SJSA1 (cell line): Measurements from ENCODE around the gene CHAF1A. TPM values are rescaled to one million over a fixed set of nuclear protein-coding genes. Genes with fewer than 3 reads are reported as not detected.

Experiments used
- DNase-seq, 2 experiments: peaks; one replicate each; pipeline ENCODE4 v3.0.0-alpha.2; 2015 to 2020; ENCODE audit warnings: low spot score in 2 of 2, low read depth in 1 of 2
- H3K27ac ChIP-seq: fragments of 250-450 bp; sonication (Bioruptor Pico); 2 replicates; pipeline ENCODE4 v1.5.1; 2020; ENCODE audit warnings: mild to moderate bottlenecking, moderate library complexity
- H3K27me3 ChIP-seq: fragments of 250-450 bp; sonication (Bioruptor Pico); replicated peaks from 2 replicates; pipeline ENCODE4 v1.5.1; 2020; ENCODE audit warnings: mild to moderate bottlenecking, moderate library complexity
- H3K36me3 ChIP-seq: fragments of 250-450 bp; sonication (Bioruptor Pico); 2 replicates; pipeline ENCODE4 v1.5.1; 2020; ENCODE audit warnings: mild to moderate bottlenecking
- H3K4me1 ChIP-seq: fragments of 250-450 bp; sonication (Bioruptor Pico); replicated peaks from 2 replicates; pipeline ENCODE4 v1.6.1; 2021; ENCODE audit warnings: mild to moderate bottlenecking
- H3K4me3 ChIP-seq: fragments of 250-450 bp; sonication (Bioruptor Pico); 2 replicates; pipeline ENCODE4 v1.5.1; 2020; ENCODE audit warnings: mild to moderate bottlenecking
- H3K9me3 ChIP-seq: fragments of 250-450 bp; sonication (Bioruptor Pico); replicated peaks from 2 replicates; pipeline ENCODE4 v1.5.1; 2020; ENCODE audit warnings: mild to moderate bottlenecking
- total RNA-seq: library from RNA; depleted of rRNA; stranded (reverse); fragments of >200 nt; shearing (Covaris generic); gene quantifications from 2 replicates; pipeline ENCODE4 v1.2.3, GENCODE V29; 2014

Gene CHAF1A
- total RNA-seq, 1 experiment from 2014 or later: 36.4 TPM

DNA sequence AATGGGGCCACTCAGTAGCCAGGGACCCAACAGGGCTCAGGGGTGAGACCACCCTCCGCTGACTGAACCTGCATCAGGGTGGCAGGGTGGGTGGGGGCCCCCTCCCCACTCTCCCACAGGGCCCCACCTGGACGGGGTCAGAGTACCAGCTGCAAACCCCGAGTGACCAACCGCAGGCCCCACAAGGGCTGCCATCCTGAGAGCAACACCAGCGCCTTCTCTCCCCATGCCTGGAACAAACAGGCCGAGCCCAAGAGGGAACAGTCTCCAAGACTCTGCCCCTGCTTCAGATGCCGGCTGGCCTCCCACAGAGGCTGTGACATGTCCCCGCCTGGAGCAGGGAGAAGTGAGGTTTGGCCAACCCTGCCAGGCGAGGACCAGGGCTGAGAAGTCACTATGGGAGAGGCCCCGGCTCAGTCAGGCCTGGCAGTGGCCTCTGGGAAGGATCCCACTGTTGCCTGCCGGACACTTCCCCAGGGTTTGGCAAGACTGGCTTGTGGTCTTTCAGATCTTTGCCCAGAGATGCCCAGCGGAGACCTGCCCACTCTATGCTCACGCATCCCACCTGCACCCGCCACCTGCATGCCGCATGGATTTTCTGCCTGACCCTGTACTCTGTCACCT is 31.9 kb upstream of the CHAF1A start:
- H3K9me3 ChIP-seq: no peaks in the 10 kb centered on the region
- H3K27ac ChIP-seq: no peak overlapping the region
- H3K36me3 ChIP-seq: peaks cover 59% of the 10 kb centered on the region
- no peaks in the 10 kb centered on the region for H3K27me3 ChIP-seq
- DNase-seq: peak in 1 of 2 experiments; percentile 43
- H3K4me1 ChIP-seq: peaks cover 26% of the 10 kb centered on the region
- H3K4me3 ChIP-seq: no peak overlapping the region

DNA sequence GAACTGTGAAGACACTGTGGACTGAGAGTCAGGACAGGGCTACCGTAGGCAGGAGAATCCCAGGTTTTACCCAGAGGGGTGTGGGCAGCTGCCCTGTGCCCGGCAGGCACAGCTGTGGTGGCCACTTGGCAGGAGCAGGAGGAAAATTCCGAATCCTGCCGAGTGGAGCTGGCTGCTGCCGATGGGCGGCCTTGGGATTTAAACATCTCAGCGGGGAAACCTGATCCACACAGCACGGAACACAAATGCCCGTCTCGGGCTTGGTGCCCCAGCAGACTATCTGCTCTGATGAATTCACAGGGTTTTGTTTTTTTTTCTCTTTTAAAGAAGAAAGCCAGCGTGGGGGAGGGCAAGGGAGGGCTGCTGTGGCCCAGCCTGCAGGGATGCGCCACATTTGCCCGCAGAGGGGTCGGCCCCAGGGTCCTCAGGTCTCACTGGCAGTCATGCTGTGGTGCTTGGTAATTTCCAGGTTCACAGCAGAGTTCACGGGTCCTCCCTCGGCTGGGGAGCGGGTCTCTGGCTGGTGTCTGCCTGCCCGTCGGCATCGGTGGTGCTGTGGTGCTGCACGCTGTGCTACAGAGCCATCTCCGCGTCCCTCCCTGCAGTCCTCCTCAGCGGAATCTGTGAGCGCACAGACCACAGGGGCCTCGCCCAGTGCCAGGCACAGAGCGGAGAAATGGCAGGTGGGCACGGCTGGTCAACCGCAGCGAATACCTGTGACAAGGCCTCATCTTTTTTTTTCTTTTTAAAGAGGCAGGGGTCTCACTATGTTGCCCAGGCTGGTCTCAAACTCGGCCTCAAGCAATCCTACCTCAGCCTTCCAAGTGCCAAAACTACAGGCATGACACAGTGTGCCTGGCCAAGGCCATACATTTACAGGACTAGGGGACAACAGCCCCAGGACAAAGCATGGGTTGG is 30.9 kb upstream of the CHAF1A start:
- H3K4me3 ChIP-seq: no peak overlapping the region

DNA sequence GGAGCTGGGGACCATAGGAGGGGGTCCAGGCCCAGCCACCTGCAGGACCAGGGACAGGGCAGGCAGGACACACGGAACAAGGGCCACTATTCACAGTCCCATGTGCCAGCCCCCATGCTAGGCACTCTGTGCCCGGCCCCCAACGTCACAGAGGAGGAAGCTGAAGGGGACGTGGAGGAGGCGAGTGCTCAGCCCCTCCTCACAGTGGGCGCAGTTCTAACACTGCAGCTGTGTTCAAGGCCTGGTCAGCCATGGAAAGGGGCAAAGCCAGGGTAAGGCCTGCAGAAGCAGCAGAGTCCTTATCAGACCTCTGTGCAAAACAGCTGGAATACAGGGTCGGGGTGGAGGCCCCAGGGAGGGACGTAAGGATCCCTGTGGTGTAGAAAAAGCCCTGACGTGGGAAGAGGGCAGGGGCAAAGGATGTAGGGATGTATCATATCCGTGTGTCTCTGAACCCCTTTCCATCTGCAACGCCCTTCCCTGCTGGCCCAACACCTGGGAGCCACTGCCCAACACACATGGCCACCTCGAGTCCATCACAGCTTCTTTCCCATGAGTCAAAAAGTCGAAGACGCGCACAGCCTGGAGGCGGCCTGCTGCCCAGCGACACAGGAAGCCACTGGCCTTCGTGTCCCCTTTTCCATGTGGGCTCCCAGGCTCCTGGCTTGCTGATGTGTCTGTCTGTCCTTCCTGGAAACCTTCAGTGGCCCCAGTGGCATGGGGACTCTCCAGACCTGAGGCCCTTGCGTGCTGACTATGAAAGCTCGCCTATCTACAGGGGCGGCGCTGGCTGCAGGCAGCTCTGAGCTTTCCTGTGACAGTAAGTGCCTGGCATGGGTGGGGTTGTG is 30.1 kb upstream of the CHAF1A start:
- Histone ChIP-seq H3K4me3 (no peak overlapping the region), H3K9me3 (no peaks in the 10 kb centered on the region; the same call in 1 of the 2 replicates), H3K4me1 (peaks cover 42% of the 10 kb centered on the region), H3K27me3 (no peaks in the 10 kb centered on the region), H3K27ac (no peak overlapping the region), H3K36me3 (peaks cover 46% of the 10 kb centered on the region)
- peak in 1 of 2 experiments; percentile 41 for DNase-seq

More for the DNA sequence above, 30.9 kb upstream of the CHAF1A start:
- peak in 1 of 2 experiments; percentile 39 for DNase-seq
- H3K4me1 ChIP-seq: peaks cover 35% of the 10 kb centered on the region
- no peaks in the 10 kb centered on the region for H3K27me3 ChIP-seq
- no peak overlapping the region for H3K27ac ChIP-seq
- H3K36me3 ChIP-seq: peaks cover 49% of the 10 kb centered on the region
- H3K9me3 ChIP-seq: no peaks in the 10 kb centered on the region

DNA sequence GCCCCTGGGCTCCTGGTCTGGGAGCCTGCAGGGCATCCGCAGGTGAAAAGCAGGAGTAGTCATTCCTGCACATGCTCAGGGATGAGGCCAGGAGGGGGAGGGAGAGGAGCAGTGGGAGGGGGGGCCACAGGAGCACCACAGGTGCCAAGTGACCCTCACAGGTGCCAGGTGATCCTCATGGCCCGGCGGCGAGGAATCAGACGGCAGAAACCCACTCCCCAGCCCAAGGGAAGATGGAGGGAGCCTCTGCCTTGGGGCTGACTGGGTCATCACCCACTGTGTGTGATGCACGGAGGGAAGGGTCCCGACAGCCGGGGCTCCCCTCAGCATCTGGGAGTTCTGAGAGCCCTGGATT is 29.4 kb upstream of the CHAF1A start:
- Histone ChIP-seq H3K27ac (no peak overlapping the region), H3K9me3 (no peaks in the 10 kb centered on the region; the same call in 1 of the 2 replicates), H3K4me3 (no peak overlapping the region), H3K4me1 (peaks cover 45% of the 10 kb centered on the region), H3K36me3 (peaks cover 46% of the 10 kb centered on the region), H3K27me3 (no peaks in the 10 kb centered on the region)
- DNase-seq: no peak

DNA sequence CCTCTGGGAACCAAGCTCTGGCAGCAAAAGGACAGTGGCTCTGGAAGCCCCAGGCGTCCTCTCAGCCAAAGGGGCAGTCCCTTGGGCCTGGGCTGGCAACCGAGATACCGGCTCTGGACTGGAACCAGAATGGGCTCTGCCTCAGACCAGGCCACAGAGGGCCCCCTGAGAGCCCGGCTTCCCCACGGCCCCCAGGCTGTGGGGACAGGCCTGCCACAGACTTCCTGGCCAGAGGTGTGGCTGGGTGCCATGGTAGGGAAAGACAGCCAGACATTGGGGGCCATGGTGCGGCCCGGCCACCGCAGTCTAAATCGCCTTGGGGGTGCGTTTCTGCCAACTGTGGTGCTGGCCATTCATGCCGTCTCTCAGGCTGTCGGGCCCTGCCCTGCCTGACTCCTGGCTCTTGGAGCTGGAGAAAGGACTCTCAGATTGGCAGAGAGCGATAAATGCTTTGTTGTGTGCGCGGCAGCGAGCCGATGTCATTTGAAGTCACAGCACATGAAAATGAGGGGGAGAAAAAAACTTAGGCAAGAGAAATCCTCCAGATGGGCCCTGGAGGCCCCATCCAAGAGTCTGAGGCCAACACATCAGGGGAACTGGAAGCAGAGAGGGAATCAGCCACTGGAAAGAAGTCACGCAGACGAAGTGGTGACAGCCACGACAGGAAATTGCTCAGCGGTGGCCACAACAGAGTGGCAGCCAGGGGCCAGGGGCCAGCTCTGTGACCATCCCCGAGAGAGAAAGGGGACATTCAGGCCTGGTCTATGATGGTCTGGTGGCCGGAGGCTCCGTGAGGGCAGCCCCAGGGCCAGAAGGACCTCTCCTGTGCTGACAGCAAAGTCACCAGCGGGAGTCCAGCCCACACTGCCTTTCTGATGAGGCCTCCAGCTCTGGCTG is 28.6 kb upstream of the CHAF1A start:
- no peaks in the 10 kb centered on the region; the same call in 1 of the 2 replicates for H3K9me3 ChIP-seq
- DNase-seq: peak in 1 of 2 experiments; percentile 50
- H3K4me1 ChIP-seq: peaks cover 45% of the 10 kb centered on the region
- no peak overlapping the region for H3K4me3 ChIP-seq
- no peaks in the 10 kb centered on the region for H3K27me3 ChIP-seq
- peak overlapping the region; percentile 85 for H3K27ac ChIP-seq
- H3K36me3 ChIP-seq: peaks cover 39% of the 10 kb centered on the region

DNA sequence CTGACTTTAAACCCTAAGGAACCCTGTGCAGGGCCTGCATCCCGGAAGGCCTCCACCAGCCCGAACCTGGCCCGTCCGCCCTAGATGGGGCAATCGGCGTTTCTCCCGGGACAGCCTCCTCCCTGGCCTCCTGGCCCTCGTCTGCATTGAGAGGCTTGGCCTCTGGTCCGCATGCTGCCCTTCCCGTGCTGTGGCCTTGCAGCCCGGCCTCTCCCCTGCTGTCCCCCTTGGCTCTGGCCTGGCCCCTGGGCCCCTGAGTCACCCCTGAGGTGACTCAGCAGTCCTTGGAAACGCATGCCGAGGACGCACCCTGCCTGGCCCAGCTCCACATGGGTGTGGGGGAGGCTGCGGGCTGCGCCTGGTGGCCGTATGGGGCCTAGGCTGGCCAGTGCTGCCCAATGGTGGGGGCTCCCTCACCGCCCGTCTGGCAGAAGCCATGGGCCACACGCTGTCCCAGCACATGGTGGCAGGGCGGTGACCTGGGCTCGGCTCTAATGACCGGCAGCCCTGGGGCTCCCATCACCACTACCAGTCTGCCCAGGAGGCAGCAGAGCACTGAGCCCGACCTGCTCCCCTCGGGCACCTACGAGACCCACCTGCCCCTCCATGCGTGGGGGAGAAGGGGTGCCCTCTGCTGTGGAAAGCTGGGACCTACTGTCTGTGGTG is 27.8 kb upstream of the CHAF1A start:
- H3K27ac ChIP-seq: peak overlapping the region; percentile 85
- H3K36me3 ChIP-seq: peaks cover 39% of the 10 kb centered on the region
- H3K4me1 ChIP-seq: peaks cover 41% of the 10 kb centered on the region
- H3K4me3 ChIP-seq: no peak overlapping the region
- peak; percentile 83 to 92 for DNase-seq
- H3K27me3 ChIP-seq: no peaks in the 10 kb centered on the region
- no peaks in the 10 kb centered on the region; the same call in 1 of the 2 replicates for H3K9me3 ChIP-seq

DNA sequence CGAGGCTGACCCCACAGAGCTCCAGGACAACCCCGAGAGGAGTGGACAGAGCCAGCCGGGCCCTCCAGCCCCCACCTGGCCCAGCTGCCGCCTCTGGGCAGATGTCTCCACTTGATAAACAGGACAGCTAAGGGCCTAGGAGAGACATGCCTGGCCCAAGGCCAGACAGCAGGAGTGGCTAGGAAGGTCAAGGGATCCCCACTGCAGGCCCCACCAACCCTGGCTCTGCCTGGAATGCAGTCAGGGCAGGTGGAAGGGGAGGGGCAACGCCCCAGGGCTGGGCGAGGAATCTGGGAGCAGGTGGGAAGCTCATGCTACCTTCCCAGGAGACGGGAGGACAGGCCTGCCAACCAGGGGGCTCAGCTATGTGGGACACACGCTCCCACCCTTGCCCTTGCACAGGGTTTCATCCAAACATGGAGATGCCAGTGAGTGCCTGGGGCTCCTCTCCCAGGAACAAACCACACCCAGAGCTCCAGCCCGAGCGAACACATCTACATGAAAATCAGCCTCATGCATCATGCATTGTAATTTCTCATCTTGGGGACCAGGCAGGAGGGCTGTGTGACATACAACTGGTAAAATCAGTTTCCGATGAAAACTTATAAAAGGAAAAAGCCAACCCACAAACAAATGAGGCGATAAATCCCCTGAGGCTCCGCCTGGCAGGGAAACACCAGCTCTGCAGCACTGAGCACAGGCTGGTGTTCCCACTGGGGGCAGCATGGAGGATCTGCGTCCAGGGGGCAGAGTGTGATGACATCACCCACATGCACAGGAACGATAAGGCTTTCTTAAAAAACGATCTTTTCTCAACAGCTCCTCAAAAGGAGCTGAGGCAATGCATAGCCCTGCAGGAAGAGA is 27.0 kb upstream of the CHAF1A start:
- Histone ChIP-seq H3K27me3 (no peaks in the 10 kb centered on the region), H3K9me3 (no peaks in the 10 kb centered on the region; the same call in 1 of the 2 replicates), H3K27ac (peak overlapping the region; percentile 85), H3K36me3 (peaks cover 37% of the 10 kb centered on the region), H3K4me1 (peaks cover 41% of the 10 kb centered on the region), H3K4me3 (no peak overlapping the region)
- DNase-seq: peak; percentile 37 to 62

DNA sequence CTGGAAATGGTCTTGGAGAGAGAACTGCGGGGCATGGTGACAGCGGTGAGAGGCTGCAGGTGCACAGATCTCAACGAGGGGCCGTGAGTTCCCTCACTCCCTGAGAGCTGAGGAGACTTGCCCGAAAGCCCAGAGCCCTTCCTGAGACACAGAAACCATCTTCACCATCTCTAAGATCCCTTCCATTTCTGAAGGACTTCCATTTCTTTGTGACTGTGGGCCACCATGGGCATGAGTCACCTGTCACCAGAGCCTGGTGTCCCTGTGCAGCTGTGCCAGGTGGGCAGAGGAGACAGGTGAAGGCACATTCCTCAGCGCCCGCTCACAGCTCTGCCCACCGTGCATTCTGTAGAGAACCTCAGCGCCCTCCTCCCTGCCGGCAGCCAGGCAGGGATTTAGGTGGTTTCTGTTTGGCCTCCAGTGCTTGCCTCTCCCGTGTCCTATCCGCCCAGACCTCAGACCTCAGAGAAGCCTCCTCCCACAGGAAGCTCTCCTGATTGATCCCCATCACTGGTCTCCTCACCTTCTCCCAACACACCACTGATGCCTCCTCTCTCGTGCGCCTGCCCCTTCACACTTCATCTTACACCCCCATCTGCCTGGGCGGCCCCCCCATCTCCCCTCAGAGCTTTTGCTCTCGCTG is 26.3 kb upstream of the CHAF1A start:
- Histone ChIP-seq H3K36me3 (peaks cover 34% of the 10 kb centered on the region), H3K4me1 (peaks cover 41% of the 10 kb centered on the region), H3K9me3 (no peaks in the 10 kb centered on the region; the same call in 1 of the 2 replicates), H3K4me3 (no peak overlapping the region), H3K27ac (no peak overlapping the region), H3K27me3 (no peaks in the 10 kb centered on the region)
- DNase-seq: no peak

DNA sequence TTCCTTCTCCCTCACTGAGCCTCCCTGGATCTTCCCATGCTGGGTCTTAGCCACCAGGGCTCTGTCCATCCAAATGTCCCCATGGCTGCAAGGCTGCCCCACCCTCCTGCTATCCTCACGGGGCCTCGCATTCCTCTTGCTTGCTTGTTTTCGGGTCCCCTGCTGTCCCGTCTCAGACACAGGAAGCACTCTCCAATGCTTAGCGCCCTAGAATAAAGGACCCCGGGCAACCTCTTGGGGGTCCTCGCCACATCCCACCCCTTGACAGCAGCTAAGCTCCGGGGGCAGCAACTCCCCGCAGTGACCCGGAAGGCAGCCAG is 25.8 kb upstream of the CHAF1A start:
- no peaks in the 10 kb centered on the region for H3K27me3 ChIP-seq
- peaks cover 29% of the 10 kb centered on the region for H3K36me3 ChIP-seq
- peaks cover 41% of the 10 kb centered on the region for H3K4me1 ChIP-seq
- H3K27ac ChIP-seq: no peak overlapping the region
- no peak overlapping the region for H3K4me3 ChIP-seq
- DNase-seq: no peak
- H3K9me3 ChIP-seq: no peaks in the 10 kb centered on the region; the same call in 1 of the 2 replicates

DNA sequence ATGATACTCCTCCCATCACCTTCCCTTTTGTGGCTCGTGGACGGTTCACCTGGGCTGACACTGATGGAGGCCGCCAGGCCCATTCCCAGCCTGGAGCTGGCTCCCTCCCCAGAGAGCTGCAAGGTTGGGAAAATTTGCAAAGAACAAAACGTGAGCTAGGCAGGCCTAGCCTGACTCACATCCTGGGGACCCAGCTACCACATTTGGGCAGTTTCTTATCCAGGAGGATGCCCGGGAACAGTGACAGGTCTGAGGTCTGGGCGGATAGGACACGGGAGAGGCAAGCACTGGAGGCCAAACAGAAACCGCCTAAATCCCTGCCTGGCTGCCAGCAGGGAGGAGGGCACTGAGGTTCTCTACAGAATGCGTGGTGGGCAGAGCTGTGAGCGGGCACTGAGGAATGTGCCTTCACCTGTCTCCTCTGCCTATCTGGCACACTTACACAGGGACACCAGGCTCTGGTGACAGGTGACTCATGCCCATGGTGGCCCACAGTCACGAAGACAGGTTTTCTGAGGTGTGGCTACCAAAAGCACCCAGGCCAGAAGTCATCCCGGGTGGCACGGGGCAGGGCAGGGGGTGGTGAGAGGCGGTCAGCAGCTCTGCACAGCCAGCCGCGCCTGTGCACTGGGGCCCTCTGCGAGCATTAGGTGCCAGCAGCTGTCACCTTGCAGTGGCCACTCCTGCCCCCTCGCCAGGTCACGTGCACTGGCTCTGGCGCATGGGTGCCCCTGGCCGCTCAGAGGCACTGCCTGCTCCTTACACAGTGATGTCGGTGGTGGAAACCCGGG is 25.3 kb upstream of the CHAF1A start:
- H3K27ac ChIP-seq: no peak overlapping the region
- DNase-seq: peak in 1 of 2 experiments; percentile 46
- no peaks in the 10 kb centered on the region for H3K27me3 ChIP-seq
- peaks cover 41% of the 10 kb centered on the region for H3K4me1 ChIP-seq
- no peak overlapping the region for H3K4me3 ChIP-seq
- H3K36me3 ChIP-seq: peaks cover 26% of the 10 kb centered on the region
- H3K9me3 ChIP-seq: no peaks in the 10 kb centered on the region; the same call in 1 of the 2 replicates

DNA sequence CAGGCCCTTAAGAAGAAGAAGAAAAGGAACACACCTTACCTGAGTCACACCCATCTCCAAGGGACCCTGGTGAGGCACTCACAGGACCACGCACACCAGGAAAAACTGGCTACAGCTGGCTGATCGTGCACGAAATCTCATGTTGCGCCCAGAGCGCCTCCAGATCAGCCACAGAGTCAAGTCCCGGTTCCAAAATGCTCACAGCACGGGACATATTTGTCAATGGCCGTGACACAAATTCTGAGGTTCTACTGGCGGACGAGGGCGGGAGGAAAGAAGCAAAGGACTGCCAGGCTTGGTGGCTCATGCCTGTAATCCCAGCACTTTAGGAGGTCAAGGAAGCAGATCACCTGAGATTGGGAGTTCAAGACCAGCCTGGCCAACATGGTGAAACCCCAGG is 23.6 kb upstream of the CHAF1A start:
- Histone ChIP-seq H3K27me3 (no peaks in the 10 kb centered on the region), H3K4me1 (peaks cover 35% of the 10 kb centered on the region), H3K36me3 (peaks cover 17% of the 10 kb centered on the region), H3K9me3 (no peaks in the 10 kb centered on the region; the same call in 1 of the 2 replicates), H3K27ac (no peak overlapping the region), H3K4me3 (no peak overlapping the region)
- DNase-seq: no peak
